ENCODE results near the gene PRKAR1B.

The PRKAR1B gene

DNA sequence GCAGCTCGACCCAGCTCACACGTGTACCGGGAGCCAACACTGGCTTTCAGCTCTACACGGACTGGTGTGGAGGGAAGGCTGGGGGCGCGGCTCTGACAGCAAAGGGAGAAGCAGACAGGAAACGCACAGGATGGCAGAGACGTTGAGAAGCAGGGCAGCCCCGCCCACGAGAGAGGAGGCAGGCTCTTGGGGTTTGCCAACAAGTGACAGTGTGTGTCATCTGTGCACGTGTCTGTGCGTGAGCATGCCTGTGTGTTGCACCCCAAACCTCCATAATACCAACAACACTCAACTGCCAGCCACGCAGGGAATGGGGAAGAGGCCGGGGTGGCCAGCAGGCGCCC lies 143.0 kb downstream of the PRKAR1B start:
- DNase-seq = no peak

DNA sequence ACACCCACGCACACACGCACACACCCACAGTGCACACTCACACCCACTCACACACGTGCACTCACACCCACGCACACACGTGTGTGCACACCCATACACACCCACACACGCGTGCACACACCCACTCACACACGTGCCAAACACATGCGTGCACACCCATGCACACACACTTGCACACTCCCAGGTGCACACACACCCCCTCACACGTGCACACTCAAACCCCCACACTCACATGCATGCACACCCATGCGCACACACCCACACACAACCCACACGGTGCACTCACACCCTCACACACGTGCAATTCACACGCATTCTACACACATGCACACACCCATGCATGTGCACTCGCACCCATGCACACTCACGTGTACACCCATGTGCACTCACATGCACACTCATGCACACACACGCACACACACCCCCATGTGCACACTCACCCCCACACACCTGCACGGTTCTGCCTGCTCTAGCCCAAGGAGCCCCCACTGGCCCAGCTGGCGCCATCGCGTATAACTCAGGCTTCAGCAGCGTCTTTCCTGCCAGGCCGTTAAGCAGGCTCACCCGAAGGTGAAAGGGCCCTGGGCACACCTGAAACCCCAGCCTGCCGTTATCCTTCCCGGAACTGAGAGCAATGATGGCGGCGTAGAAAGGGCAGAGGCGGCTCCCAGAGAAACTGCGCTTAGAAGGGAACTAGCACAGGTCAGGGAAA lies 143.5 kb downstream of the PRKAR1B start:
- DNase-seq = no peak

DNA sequence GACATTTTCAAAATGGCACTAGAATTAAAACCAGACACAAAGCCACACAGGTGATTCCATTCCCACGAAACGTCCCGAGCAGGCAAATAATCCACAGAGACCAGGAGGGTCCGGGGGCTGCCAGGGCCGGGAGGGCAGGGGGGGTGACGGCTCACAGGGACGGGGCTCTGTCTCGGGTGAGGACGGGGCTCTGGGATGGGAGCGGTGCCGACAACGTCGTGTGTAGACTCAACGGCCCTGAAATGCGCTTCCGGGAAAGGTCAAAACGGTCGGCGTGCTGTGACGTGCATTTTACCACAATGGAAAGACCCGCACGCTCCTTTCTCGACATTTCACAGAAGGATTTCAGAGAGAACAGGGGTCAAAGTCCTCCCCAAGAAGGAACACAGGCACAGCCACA lies 144.2 kb downstream of the PRKAR1B start:
- no peak for DNase-seq

GRCh38 chr7:582081-582835 lies 144.8 kb downstream of the PRKAR1B start:
- no peak for DNase-seq

DNA sequence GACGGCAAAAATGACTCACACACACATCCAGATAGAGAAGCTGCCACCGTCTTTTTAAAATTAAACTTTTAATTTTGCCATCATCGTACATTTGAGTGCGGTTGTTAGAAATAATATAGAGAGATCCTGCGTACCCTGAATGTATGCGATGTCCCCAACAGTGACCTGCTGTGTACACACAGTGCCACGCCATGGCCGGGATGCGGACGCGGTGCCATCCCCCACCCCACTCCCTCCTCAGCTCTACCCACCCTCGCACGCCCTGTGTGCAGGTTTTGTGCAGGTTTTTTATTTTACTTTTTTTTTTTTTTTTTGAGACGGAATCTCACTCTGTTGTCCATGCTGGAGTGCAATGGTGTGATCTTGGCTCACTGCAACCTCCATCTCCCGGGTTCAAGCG lies 148.7 kb downstream of the PRKAR1B start:
- no peak for DNase-seq

DNA sequence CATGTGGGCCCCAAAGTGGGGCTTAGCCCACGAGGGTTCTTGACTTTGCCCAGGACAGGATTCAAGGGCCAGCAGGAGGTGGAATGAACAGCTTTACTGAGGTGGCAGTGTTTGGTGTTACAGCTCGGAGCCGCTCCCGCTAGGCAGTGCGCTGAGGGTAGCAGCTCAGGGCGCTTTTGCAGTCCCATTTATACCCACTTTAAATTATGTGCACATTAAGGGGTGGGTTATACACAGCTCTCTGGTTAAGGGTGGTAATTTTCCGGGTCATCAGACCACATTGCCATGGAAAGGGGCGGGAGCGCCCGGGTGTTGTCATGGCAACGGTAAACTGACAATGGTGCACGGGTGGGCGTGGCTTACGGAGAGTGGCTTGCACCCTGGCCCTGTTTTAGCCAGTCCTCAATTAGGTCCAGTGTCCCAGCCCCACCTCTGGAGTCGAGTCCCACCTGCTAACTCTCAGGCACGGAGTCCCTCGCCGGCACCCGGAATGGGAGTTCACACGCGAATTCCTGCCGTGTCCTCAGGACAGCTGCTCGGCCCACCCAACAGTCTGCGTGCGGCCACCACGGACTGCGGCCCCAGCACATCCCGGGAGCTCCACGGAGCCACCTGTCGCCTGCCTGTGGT lies 149.2 kb downstream of the PRKAR1B start:
- DNase-seq = no peak

DNA sequence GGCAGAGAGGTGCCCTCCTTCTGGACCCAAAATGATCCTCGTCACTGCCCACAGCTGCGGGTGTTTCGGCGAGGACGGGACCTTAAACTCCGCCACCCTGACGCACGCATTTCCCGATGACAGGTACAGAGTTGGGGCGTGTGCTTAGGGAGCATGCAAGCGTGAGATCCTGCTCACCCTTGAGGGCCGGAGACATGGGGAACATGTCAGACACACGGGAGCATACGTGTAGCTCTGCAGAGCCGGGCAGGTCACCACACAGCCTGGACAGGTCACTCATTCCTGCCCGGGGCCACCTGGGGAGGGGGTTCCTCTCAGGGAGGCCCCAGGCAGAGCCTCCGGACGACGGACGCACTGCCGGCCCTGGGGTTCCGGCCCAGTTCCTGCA lies 149.8 kb downstream of the PRKAR1B start:
- DNase-seq = no peak

DNA sequence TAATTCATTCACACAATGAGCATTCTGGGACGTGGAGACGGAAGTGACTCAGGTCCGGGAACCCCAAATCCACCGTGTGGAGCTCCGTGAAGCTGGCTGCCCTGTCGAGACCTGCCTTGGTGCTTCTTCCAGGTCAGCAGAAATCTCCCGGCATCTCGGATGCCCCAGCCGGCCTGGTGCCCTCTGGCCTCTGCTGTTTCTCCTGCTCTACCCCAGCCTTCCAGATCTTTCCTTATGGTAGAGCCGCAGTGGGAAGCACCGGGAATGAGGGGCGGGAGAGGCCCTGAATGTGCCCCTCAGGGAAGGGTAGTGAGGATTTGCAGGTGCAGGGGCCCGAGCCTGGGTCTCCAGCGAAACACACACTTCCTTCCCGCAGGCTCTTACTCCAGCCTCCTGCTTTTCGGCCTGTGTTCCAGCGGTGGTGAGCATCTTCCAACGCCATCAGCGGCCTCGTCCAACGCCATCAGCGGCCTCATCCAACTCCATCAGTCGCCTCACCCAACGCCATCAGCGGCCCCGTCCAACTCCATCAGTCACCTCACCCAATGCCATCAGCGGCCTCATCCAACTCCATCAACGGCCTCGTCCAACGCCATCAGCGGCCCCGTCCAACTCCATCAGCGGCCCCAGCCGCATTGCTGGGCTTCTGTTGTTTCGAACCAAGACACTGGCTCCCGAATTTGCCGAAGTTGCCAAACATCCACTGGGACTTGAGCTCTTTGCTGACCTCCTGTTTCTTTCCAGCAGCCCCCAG lies 150.4 kb downstream of the PRKAR1B start:
- no peak for DNase-seq

- no peak for DNase-seq
Observed at GRCh38 chr7:575425-576366, 151.4 kb downstream of the PRKAR1B start.

DNA sequence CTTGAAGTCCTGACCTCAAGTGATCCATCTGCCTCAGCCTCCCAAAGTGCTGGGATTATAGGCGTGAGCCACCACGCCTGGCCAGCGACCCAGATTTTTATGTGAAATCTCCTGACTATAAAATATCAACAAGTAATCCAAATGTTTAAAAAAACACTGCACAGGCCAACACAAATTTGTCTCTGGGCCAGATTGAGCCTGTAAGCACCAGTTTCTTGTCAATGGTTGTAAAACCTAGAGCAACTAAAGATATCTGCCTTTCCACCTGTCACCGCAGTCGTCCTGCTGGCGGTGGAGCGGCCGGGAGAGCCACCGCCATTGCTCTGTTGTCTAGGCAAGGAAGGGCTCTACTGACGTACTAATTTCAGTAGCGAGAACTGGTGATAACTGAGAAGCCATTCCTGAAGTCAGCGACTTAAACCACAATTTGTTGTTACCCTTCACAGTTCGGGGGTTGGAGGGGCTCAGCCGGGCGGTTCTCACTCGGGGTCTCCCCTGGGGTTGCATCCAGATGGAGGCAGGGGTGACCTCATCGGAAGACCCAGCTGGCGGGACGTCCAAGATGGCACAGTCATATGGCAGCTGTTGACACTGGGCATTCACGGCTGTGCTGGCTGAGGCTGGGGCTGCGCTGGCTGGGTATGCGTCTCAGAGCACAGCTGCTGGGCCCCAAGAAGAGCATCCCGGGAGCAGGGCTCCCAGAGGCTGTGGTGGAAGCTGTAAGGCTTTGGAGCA lies 152.3 kb downstream of the PRKAR1B start:
- no peak for DNase-seq

GRCh38 chr7:573933-574381 lies 153.1 kb downstream of the PRKAR1B start:
- no peak for DNase-seq

GRCh38 chr7:573269-573932 lies 153.7 kb downstream of the PRKAR1B start:
- DNase-seq = no peak

- no peak for DNase-seq
Observed at GRCh38 chr7:572416-573268, 154.4 kb downstream of the PRKAR1B start.

- DNase-seq = no peak
Observed at GRCh38 chr7:571718-572415, 155.2 kb downstream of the PRKAR1B start.

DNA sequence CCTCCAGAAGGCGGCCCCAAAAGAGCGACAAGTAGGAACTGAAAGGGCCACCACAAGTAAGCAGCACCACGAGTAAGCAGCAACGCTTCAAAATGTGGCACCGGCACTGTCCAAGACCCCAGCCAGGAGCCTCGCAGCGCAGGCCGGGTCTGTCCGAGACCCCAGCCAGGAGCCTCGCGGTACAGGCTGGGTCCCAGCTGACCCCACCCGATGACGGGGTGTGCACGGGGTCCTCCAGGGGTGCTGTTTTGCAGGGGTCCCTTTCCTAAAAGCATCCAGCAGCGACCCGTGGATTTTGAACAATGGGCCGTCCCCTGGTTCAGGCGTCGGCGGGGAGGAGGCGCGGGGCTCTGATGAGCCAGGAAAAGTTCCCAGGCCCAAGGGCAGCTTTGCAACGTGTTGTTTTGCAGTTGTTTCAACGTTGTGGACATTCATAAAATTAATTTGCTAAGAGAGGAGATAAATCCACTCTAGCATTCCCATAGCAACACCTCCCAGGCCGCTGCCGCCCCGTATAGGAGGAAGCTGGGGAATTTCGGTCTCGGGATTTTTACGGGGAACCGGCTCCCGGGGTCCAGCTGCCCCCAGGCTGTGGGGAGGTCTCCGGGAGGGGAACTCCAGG lies 155.9 kb downstream of the PRKAR1B start:
- no peak for DNase-seq

DNA sequence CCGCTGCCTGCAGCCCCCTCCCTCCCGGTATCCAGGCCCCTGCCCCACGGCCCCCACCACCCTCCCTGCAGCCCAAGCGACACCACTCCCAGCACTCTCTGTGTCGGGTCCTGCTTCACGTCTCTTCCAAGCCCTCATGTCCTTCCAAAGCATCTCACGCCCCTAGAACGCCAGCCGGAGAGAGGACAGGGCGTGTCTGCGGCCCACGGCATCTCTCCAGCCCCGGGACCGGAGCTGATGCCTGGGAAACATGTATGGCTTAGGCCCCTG lies 156.3 kb downstream of the PRKAR1B start:
- no peak for DNase-seq

- DNase-seq = no peak
Observed at GRCh38 chr7:569996-570800, 156.9 kb downstream of the PRKAR1B start.

Measured in NCI-H1048 (cell line).